ENCODE results near the gene PLA2G4D. TPM values are rescaled to one million over a fixed set of nuclear protein-coding genes. Genes with fewer than 3 reads are reported as not detected.

Gene PLA2G4D
- total and polyA plus RNA-seq, 2 experiments from 2014 or later = 0.07 to 0.15 TPM

- no peak overlapping the region for H3K4me2 ChIP-seq
- no peaks in the 10 kb centered on the region for H3K4me1 ChIP-seq (ENCODE audit: insufficient read depth)
- no peak overlapping the region for H3K4me3 ChIP-seq
- ATAC-seq (no peak), DNase-seq (ENCODE audit: low spot score) (no peak)
- Mint-ChIP-seq H3K4me1 (peaks cover 2% of the 10 kb centered on the region; the same call in 1 of the 3 replicates), H3K36me3 (ENCODE audit: low read depth) (no peaks in the 10 kb centered on the region), H3K4me3 (no peak overlapping the region), H3K9me3 (no peaks in the 10 kb centered on the region), H3K27ac (no peak overlapping the region), H3K27me3 (ENCODE audit: insufficient read depth, low read depth, poor library complexity) (no peaks in the 10 kb centered on the region)
- no peaks in the 10 kb centered on the region for H4K20me1 ChIP-seq (replicated peaks; ENCODE audit: insufficient read depth)
- no peaks in the 10 kb centered on the region for H3K9me2 ChIP-seq (ENCODE audit: insufficient read depth)
- no peaks in the 10 kb centered on the region for H3K79me2 ChIP-seq (replicated peaks; ENCODE audit: insufficient read depth)
- no peak overlapping the region for H3K27ac ChIP-seq (ENCODE audit: low read depth)
- no peak overlapping the region for H2AFZ ChIP-seq
- no peaks in the 10 kb centered on the region for H3F3A ChIP-seq (replicated peaks; ENCODE audit: low read depth)
- TF ChIP-seq CREB1 (CRISPR knock-in tag; IDR thresholded peaks at IDR 0.05; ENCODE audit: low read depth) (no peak), ZNF462 (CRISPR knock-in tag; IDR thresholded peaks at IDR 0.05) (no peak), JUNB (IDR thresholded peaks at IDR 0.05; ENCODE audit: unreplicated experiment) (no peak)
- H3K27me3 ChIP-seq (ENCODE audit: insufficient read depth) = no peaks in the 10 kb centered on the region
- no peaks in the 10 kb centered on the region for H3K36me3 ChIP-seq (ENCODE audit: insufficient read depth)
Observed at GRCh38 chr15:42063122-42063848, 31.1 kb downstream of the PLA2G4D start.

GRCh38 chr15:42062284-42062806, 32.0 kb downstream of the PLA2G4D start:
- Mint-ChIP-seq H3K27ac (no peak overlapping the region), H3K36me3 (ENCODE audit: low read depth) (no peaks in the 10 kb centered on the region), H3K9me3 (no peaks in the 10 kb centered on the region), H3K27me3 (ENCODE audit: insufficient read depth, low read depth, poor library complexity) (no peaks in the 10 kb centered on the region), H3K4me1 (peaks cover 2% of the 10 kb centered on the region; the same call in 1 of the 3 replicates), H3K4me3 (no peak overlapping the region)
- no peaks in the 10 kb centered on the region for H3K36me3 ChIP-seq (ENCODE audit: insufficient read depth)
- no peaks in the 10 kb centered on the region for H3K79me2 ChIP-seq (replicated peaks; ENCODE audit: insufficient read depth)
- no peaks in the 10 kb centered on the region for H4K20me1 ChIP-seq (replicated peaks; ENCODE audit: insufficient read depth)
- DNase-seq (ENCODE audit: low spot score) (no peak), ATAC-seq (no peak)
- H2AFZ ChIP-seq = no peak overlapping the region
- H3K9me2 ChIP-seq (ENCODE audit: insufficient read depth) = no peaks in the 10 kb centered on the region
- H3F3A ChIP-seq (replicated peaks; ENCODE audit: low read depth) = no peaks in the 10 kb centered on the region
- no peaks in the 10 kb centered on the region for H3K27me3 ChIP-seq (ENCODE audit: insufficient read depth)
- no peaks in the 10 kb centered on the region for H3K4me1 ChIP-seq (ENCODE audit: insufficient read depth)
- no peak overlapping the region for H3K27ac ChIP-seq (ENCODE audit: low read depth)
- H3K4me3 ChIP-seq = no peak overlapping the region
- H3K4me2 ChIP-seq = no peak overlapping the region
- TF ChIP-seq JUNB (IDR thresholded peaks at IDR 0.05; ENCODE audit: unreplicated experiment) (no peak), EZH2 (IDR thresholded peaks at IDR 0.05; ENCODE audit: low read depth, unreplicated experiment) (no peak), EZH2phosphoT487 (IDR thresholded peaks at IDR 0.05; ENCODE audit: unreplicated experiment) (no peak)
